HCT116 (cell line): ENCODE results near the gene NAA15. TPM values are rescaled to one million over a fixed set of nuclear protein-coding genes. Genes with fewer than 3 reads are reported as not detected.

Source experiments
- ATAC-seq: fragments of 200-7000 bp; cut with Tn5 transposase; 2 replicates; pipeline ENCODE4 v1.9.1; 2020; ENCODE audit warnings: mild to moderate bottlenecking, moderate library complexity
- BruUV-seq: library from RNA; stranded (reverse); fragments of 400-500 nt; replicated peaks from 2 replicates; lab custom pipeline; 2021; lab: Mats Ljungman, UMichigan
- CTCF ChIA-PET: fragments of 300-600 bp; sonication (Branson Sonifier 250); formaldehyde crosslinking; loops from one replicate; lab custom pipeline; 2021; ENCODE audit warnings: antibody characterized with exemption; lab: Charles Lee
- POLR2A ChIA-PET: fragments of 300-600, 350-600 bp; sonication (Branson Sonifier 250); formaldehyde crosslinking; loops from one replicate; lab custom pipeline; 2021; ENCODE audit warnings: antibody characterized with exemption; lab: Charles Lee
- RAD21 ChIA-PET, 2 experiments: fragments of 300-600 bp; sonication (Branson Sonifier 250); formaldehyde crosslinking; loops; one replicate each; lab custom pipeline; 2023; ENCODE audit warnings: low total read pairs in 2 of 2; ENCODE audit not compliant: uncharacterized antibody in 2 of 2, unreplicated experiment in 2 of 2, low non-redundant PET in 1 of 2; lab: Charles Lee
- DNase-seq: peaks from one replicate; pipeline ENCODE4 v3.0.0-alpha.2; 2010; ENCODE audit warnings: low read depth, low spot score
- H2AFZ ChIP-seq: fragments of 200-600 bp; shearing (Covaris generic), sonication (generic); 2 replicates; pipeline ENCODE4 v1.6.1; 2017; ENCODE audit warnings: low read depth, mixed run types, mixed read lengths, antibody characterized with exemption, low read length; ENCODE audit not compliant: poor library complexity, severe bottlenecking
- H3K27ac ChIP-seq: 2 replicates; pipeline ENCODE4 v1.5.1; 2012; ENCODE audit warnings: low read depth, low read length
- H3K27me3 ChIP-seq: fragments of 200-600 bp; sonication (generic); 2 replicates; pipeline ENCODE4 v1.6.1; 2016; ENCODE audit warnings: mixed run types, low read length, mixed read lengths; ENCODE audit not compliant: insufficient read depth
- H3K36me3 ChIP-seq, 2 experiments: fragments of 200-500 bp in 1 of 2; fragments of 200-600 bp in 1 of 2; sonication (Bioruptor generic) in 1 of 2; sonication (generic) in 1 of 2; 2 replicates each; pipeline versions ENCODE4 v1.5.1 to v1.6.1; 2014 to 2016; ENCODE audit warnings: low read length in 2 of 2, inconsistent platforms in 1 of 2, mixed read lengths in 1 of 2, mixed run types in 1 of 2; ENCODE audit not compliant: insufficient read depth in 2 of 2, control insufficient read depth in 1 of 2
- H3K4me1 ChIP-seq, 2 experiments: fragments of 200-600 bp in 1 of 2; sonication (generic) in 1 of 2; 2 replicates each; pipeline versions ENCODE4 v1.5.1 to v1.6.1; 2012 to 2017; ENCODE audit warnings: low read length in 2 of 2, inconsistent platforms in 1 of 2, mild to moderate bottlenecking in 1 of 2, mixed read lengths in 1 of 2, mixed run types in 1 of 2, moderate library complexity in 1 of 2; ENCODE audit not compliant: insufficient read depth in 2 of 2, control insufficient read depth in 1 of 2
- H3K4me2 ChIP-seq: fragments of 200-600 bp; sonication (generic); 2 replicates; pipeline ENCODE4 v1.6.1; 2017; ENCODE audit warnings: mixed run types, low read length, mixed read lengths
- H3K4me3 ChIP-seq, 2 experiments: fragments of 200-600 bp in 1 of 2; sonication (generic) in 1 of 2; replicated peaks in 1 of 2; 2 replicates each; pipeline ENCODE4 v1.5.1; 2011 to 2016; ENCODE audit warnings: low read length in 2 of 2, control low read depth in 1 of 2, low read depth in 1 of 2, mild to moderate bottlenecking in 1 of 2, mixed read lengths in 1 of 2, mixed run types in 1 of 2
- H3K79me2 ChIP-seq: fragments of 200-600 bp; sonication (generic); 2 replicates; pipeline ENCODE4 v1.6.1; 2017; ENCODE audit warnings: mild to moderate bottlenecking, mixed run types, low read length, moderate library complexity, mixed read lengths; ENCODE audit not compliant: insufficient read depth
- H3K9ac ChIP-seq: fragments of 200-600 bp; sonication (generic); 2 replicates; pipeline ENCODE4 v1.6.1; 2016; ENCODE audit warnings: low read length, mixed read lengths
- H3K9me2 ChIP-seq: fragments of 200-600 bp; sonication (generic), shearing (Covaris generic); 2 replicates; pipeline ENCODE4 v1.6.1; 2017; ENCODE audit warnings: mixed run types, mild to moderate bottlenecking, moderate library complexity; ENCODE audit not compliant: insufficient read depth
- H3K9me3 ChIP-seq, 2 experiments: fragments of 200-500 bp in 1 of 2; fragments of 200-600 bp in 1 of 2; sonication (Bioruptor generic) in 1 of 2; sonication (generic) in 1 of 2; 2 replicates each; pipeline ENCODE4 v1.6.1; 2014 to 2017; ENCODE audit warnings: low read length in 2 of 2, mixed read lengths in 2 of 2, inconsistent platforms in 1 of 2, low read depth in 1 of 2, mild to moderate bottlenecking in 1 of 2, mixed run types in 1 of 2, moderate library complexity in 1 of 2; ENCODE audit not compliant: control insufficient read depth in 1 of 2, insufficient read depth in 1 of 2
- H4K20me1 ChIP-seq: fragments of 200-600 bp; sonication (generic), shearing (Covaris generic); 2 replicates; pipeline ENCODE4 v1.6.1; 2017; ENCODE audit warnings: mixed run types, mild to moderate bottlenecking, moderate library complexity; ENCODE audit not compliant: insufficient read depth
- CTCF ChIP-seq, 3 experiments: fragments of 200-600 bp in 1 of 3; sonication (generic) in 1 of 3; IDR thresholded peaks in 2 of 3; conservative IDR thresholded peaks in 1 of 3; 2 replicates each; pipeline ENCODE4 v1.5.1; 2012 to 2017; ENCODE audit warnings: low read depth in 2 of 3, low read length in 2 of 3, antibody characterized with exemption in 1 of 3, borderline replicate concordance in 1 of 3, control low read depth in 1 of 3, mild to moderate bottlenecking in 1 of 3, mixed read lengths in 1 of 3, mixed run types in 1 of 3, moderate library complexity in 1 of 3; ENCODE audit not compliant: insufficient read depth in 1 of 3
- EGR1 ChIP-seq: IDR thresholded peaks from 2 replicates; pipeline ENCODE4 v1.6.1; 2012; ENCODE audit warnings: low read depth
- FOSL1 ChIP-seq: IDR thresholded peaks from 2 replicates; pipeline ENCODE4 v1.6.1; 2012; ENCODE audit warnings: low read depth
- RAD21 ChIP-seq: IDR thresholded peaks from 2 replicates; pipeline ENCODE4 v1.6.1; 2012; ENCODE audit warnings: low read depth, mild to moderate bottlenecking
- SRF ChIP-seq: IDR thresholded peaks from 2 replicates; pipeline ENCODE4 v1.6.1; 2012; ENCODE audit warnings: low read depth
- YY1 ChIP-seq: IDR thresholded peaks from 2 replicates; pipeline ENCODE4 v1.6.1; 2011; ENCODE audit warnings: low read length, low read depth, moderate library complexity, mild to moderate bottlenecking; ENCODE audit not compliant: insufficient replicate concordance; ENCODE audit errors: extremely low read depth
- intact Hi-C: fragments of 100-400 bp; cut with micrococcal nuclease; formaldehyde crosslinking; loops from 2 replicates; pipeline ENCODE4 v1.10.0; 2022
- total RNA-seq: library from RNA; stranded (reverse); gene quantifications from one replicate; pipeline ENCODE4 v1.2.1, GENCODE V29; 2021; ENCODE audit not compliant: unreplicated experiment

Gene NAA15
- total RNA-seq, 1 experiment from 2014 or later: 79.7 TPM

- Histone ChIP-seq H3K36me3 (peaks cover 17 to 28% of the 10 kb centered on the region in 2 experiments), H3K9me3 (no peaks in the 10 kb centered on the region), H2AFZ (no peak overlapping the region), H3K27ac (no peak overlapping the region), H3K9ac (no peak overlapping the region), H3K27me3 (no peaks in the 10 kb centered on the region), H3K4me3 (no peak overlapping the region), H3K4me1 (no peaks in the 10 kb centered on the region), H3K4me2 (no peak overlapping the region), H4K20me1 (peaks cover 7% of the 10 kb centered on the region; the same call in 1 of the 2 replicates), H3K9me2 (no peaks in the 10 kb centered on the region), H3K79me2 (peaks cover 69% of the 10 kb centered on the region)
- DNase-seq: no peak
- no peak for ATAC-seq
- intact Hi-C loops: no loop called here
- TF ChIP-seq CTCF (IDR thresholded peaks at IDR 0.05 in 2 of 3, conservative IDR thresholded peaks at IDR 0.05 in 1 of 3; ENCODE audit: borderline replicate concordance in 1 of 3, insufficient read depth in 1 of 3, low read depth in 2 of 3, low read length in 2 of 3) (no peak), SRF (no peak)
- BruUV-seq: no TSS peak
- RAD21 ChIA-PET: no interaction called here
- CTCF ChIA-PET: no interaction called here
- POLR2A ChIA-PET: interaction anchor here (1.1 kb wide), 1 partner anchor 11 kb away, joined by 3 read pairs; no protein-coding TSS in a partner anchor
These were observed 60.0 kb downstream of the NAA15 start for GRCh38 chr4:139361301-139361700.

GRCh38 chr4:139367421-139368090 is 66.3 kb downstream of the NAA15 start:
- no TSS peak for BruUV-seq
- Histone ChIP-seq H3K4me2 (no peak overlapping the region), H2AFZ (no peak overlapping the region), H3K27ac (no peak overlapping the region), H3K9me3 (no peaks in the 10 kb centered on the region), H3K4me3 (no peak overlapping the region), H4K20me1 (peaks cover 14% of the 10 kb centered on the region; the same call in 1 of the 2 replicates), H3K9ac (no peak overlapping the region), H3K79me2 (peaks cover 76% of the 10 kb centered on the region), H3K4me1 (no peaks in the 10 kb centered on the region), H3K36me3 (peaks cover 14 to 24% of the 10 kb centered on the region in 2 experiments; a peak in 3 of 4 replicates), H3K27me3 (no peaks in the 10 kb centered on the region), H3K9me2 (no peaks in the 10 kb centered on the region)
- RAD21 ChIA-PET: no interaction called here
- TF ChIP-seq EGR1: no peak
- no peak for TF ChIP-seq YY1
- no peak for TF ChIP-seq FOSL1
- no peak for TF ChIP-seq RAD21
- DNase-seq: no peak
- intact Hi-C loops: no loop called here
- POLR2A ChIA-PET: no interaction called here
- no peak for ATAC-seq
- CTCF ChIA-PET: no interaction called here
